Astrocyte (in vitro differentiated cells and primary cell): ENCODE data around the gene TBC1D16. TPM values are rescaled to one million over a fixed set of nuclear protein-coding genes. Genes with fewer than 3 reads are reported as not detected.
A peak's percentile ranks its signal among the peaks of the same experiment; 100 is the strongest.

Experiments
- DNase-seq: peaks from one replicate; pipeline ENCODE4 v3.0.0-alpha.2; 2010; ENCODE audit warnings: low read depth
- FAIRE-seq: peaks from 2 replicates; lab custom pipeline; 2011; peaks lifted over from hg19 to GRCh38; lab: Jason Lieb, UNC
- H2AFZ ChIP-seq: 2 replicates; pipeline ENCODE4 v1.6.0; 2012; ENCODE audit warnings: low read depth, low read length, inconsistent platforms
- H3K27ac ChIP-seq: 2 replicates; pipeline ENCODE4 v1.5.1; 2011; ENCODE audit warnings: low read depth, low read length, inconsistent platforms
- H3K27me3 ChIP-seq: 2 replicates; pipeline ENCODE4 v1.6.0; 2011; ENCODE audit warnings: low read length, inconsistent platforms; ENCODE audit not compliant: insufficient read depth
- H3K36me3 ChIP-seq: 2 replicates; pipeline ENCODE4 v1.5.1; 2011; ENCODE audit warnings: low read length, inconsistent platforms; ENCODE audit not compliant: insufficient read depth
- H3K4me1 ChIP-seq: 2 replicates; pipeline ENCODE4 v1.5.1; 2011; ENCODE audit warnings: low read length, inconsistent platforms; ENCODE audit not compliant: insufficient read depth
- H3K4me2 ChIP-seq: 2 replicates; pipeline ENCODE4 v1.6.0; 2012; ENCODE audit warnings: low read length, inconsistent platforms
- H3K4me3 ChIP-seq: 2 replicates; pipeline ENCODE4 v1.5.1; 2011; ENCODE audit warnings: low read depth, mild to moderate bottlenecking, low read length, inconsistent platforms; ENCODE audit not compliant: insufficient read depth
- H3K79me2 ChIP-seq: 2 replicates; pipeline ENCODE4 v1.6.0; 2012; ENCODE audit warnings: mild to moderate bottlenecking, low read length, inconsistent platforms; ENCODE audit not compliant: insufficient read depth
- H3K9ac ChIP-seq: 2 replicates; pipeline ENCODE4 v1.6.0; 2012; ENCODE audit warnings: mild to moderate bottlenecking, low read length, inconsistent platforms
- H3K9me3 ChIP-seq: 2 replicates; pipeline ENCODE4 v1.5.1; 2012; ENCODE audit warnings: low read depth, mild to moderate bottlenecking, low read length, inconsistent platforms; ENCODE audit not compliant: insufficient read depth
- H4K20me1 ChIP-seq: 2 replicates; pipeline ENCODE4 v1.6.0; 2012; ENCODE audit warnings: low read length, inconsistent platforms; ENCODE audit not compliant: insufficient read depth
- H3K27ac Mint-ChIP-seq: one replicate; pipeline ENCODE4 v1.8.0; 2021; ENCODE audit warnings: mild to moderate bottlenecking, mixed read lengths; ENCODE audit not compliant: unreplicated experiment
- H3K27me3 Mint-ChIP-seq: one replicate; pipeline ENCODE4 v1.8.0; 2021; ENCODE audit warnings: low read depth, mixed read lengths; ENCODE audit not compliant: unreplicated experiment
- H3K36me3 Mint-ChIP-seq: one replicate; pipeline ENCODE4 v1.8.0; 2021; ENCODE audit warnings: low read depth, mixed read lengths; ENCODE audit not compliant: unreplicated experiment
- H3K4me1 Mint-ChIP-seq: one replicate; pipeline ENCODE4 v1.8.0; 2021; ENCODE audit warnings: low read depth, mixed read lengths; ENCODE audit not compliant: unreplicated experiment
- H3K4me3 Mint-ChIP-seq: one replicate; pipeline ENCODE4 v1.8.0; 2021; ENCODE audit warnings: mild to moderate bottlenecking, moderate library complexity, mixed read lengths; ENCODE audit not compliant: unreplicated experiment
- H3K9me3 Mint-ChIP-seq: one replicate; pipeline ENCODE4 v1.8.0; 2021; ENCODE audit warnings: mild to moderate bottlenecking, mixed read lengths; ENCODE audit not compliant: unreplicated experiment
- CTCF ChIP-seq: IDR thresholded peaks from 2 replicates; pipeline ENCODE4 v1.5.1; 2011; ENCODE audit warnings: low read depth, mild to moderate bottlenecking, inconsistent platforms, low read length, moderate library complexity; ENCODE audit not compliant: insufficient read depth
- EZH2 ChIP-seq: IDR thresholded peaks from 2 replicates; pipeline ENCODE4 v1.6.1; 2012; ENCODE audit warnings: mild to moderate bottlenecking, low read length, inconsistent platforms; ENCODE audit not compliant: insufficient read depth
- total RNA-seq: library from RNA; stranded (reverse); gene quantifications from 2 replicates; pipeline ENCODE4 v1.2.1, GENCODE V29; 2021

The TBC1D16 gene
- total RNA-seq, 1 donor from 2014 or later = 37.6 TPM

- FAIRE-seq (no peak), DNase-seq (no peak)
- Mint-ChIP-seq H3K27ac (no peak overlapping the region), H3K4me1 (peaks cover 28% of the 10 kb centered on the region), H3K36me3 (peaks cover 8% of the 10 kb centered on the region), H3K9me3 (no peaks in the 10 kb centered on the region), H3K4me3 (no peak overlapping the region), H3K27me3 (peaks cover 2% of the 10 kb centered on the region)
- TF ChIP-seq CTCF = no peak
- no peak for TF ChIP-seq EZH2
- Histone ChIP-seq H3K9ac (no peak overlapping the region), H3K27me3 (no peaks in the 10 kb centered on the region), H3K27ac (no peak overlapping the region), H3K4me3 (no peak overlapping the region), H3K36me3 (no peaks in the 10 kb centered on the region), H2AFZ (no peak overlapping the region), H3K4me2 (no peak overlapping the region), H3K79me2 (peaks cover 3% of the 10 kb centered on the region), H4K20me1 (peaks cover 37% of the 10 kb centered on the region), H3K9me3 (no peaks in the 10 kb centered on the region), H3K4me1 (peaks cover 29% of the 10 kb centered on the region)
Measured at GRCh38 chr17:79954281-79955166, 81.1 kb downstream of the TBC1D16 start.

GRCh38 chr17:79953335-79953734, 82.3 kb downstream of the TBC1D16 start:
- Histone ChIP-seq H3K4me3 (no peak overlapping the region), H3K4me2 (no peak overlapping the region), H3K27ac (no peak overlapping the region), H3K27me3 (no peaks in the 10 kb centered on the region), H3K9me3 (no peaks in the 10 kb centered on the region), H3K9ac (no peak overlapping the region), H3K4me1 (peaks cover 41% of the 10 kb centered on the region), H4K20me1 (peaks cover 32% of the 10 kb centered on the region), H3K36me3 (no peaks in the 10 kb centered on the region), H3K79me2 (no peaks in the 10 kb centered on the region), H2AFZ (no peak overlapping the region)
- H3K36me3 Mint-ChIP-seq = peaks cover 16% of the 10 kb centered on the region
- H3K9me3 Mint-ChIP-seq = no peaks in the 10 kb centered on the region
- no peak for DNase-seq
- peaks cover 28% of the 10 kb centered on the region for H3K4me1 Mint-ChIP-seq
- peaks cover 3% of the 10 kb centered on the region for H3K27me3 Mint-ChIP-seq
- no peak overlapping the region for H3K4me3 Mint-ChIP-seq
- no peak overlapping the region for H3K27ac Mint-ChIP-seq
- no peak for FAIRE-seq
- TF ChIP-seq CTCF = no peak
- TF ChIP-seq EZH2 = no peak

GRCh38 chr17:79952901-79953300, 82.8 kb downstream of the TBC1D16 start:
- Histone ChIP-seq H2AFZ (no peak overlapping the region), H3K4me2 (peak overlapping the region; percentile 77), H3K4me1 (peaks cover 42% of the 10 kb centered on the region), H3K27ac (no peak overlapping the region), H3K79me2 (no peaks in the 10 kb centered on the region), H3K9ac (peak overlapping the region; percentile 66), H4K20me1 (peaks cover 31% of the 10 kb centered on the region), H3K27me3 (no peaks in the 10 kb centered on the region), H3K36me3 (no peaks in the 10 kb centered on the region), H3K9me3 (no peaks in the 10 kb centered on the region), H3K4me3 (no peak overlapping the region)
- Mint-ChIP-seq H3K9me3 (no peaks in the 10 kb centered on the region), H3K27ac (no peak overlapping the region), H3K27me3 (peaks cover 3% of the 10 kb centered on the region), H3K36me3 (peaks cover 17% of the 10 kb centered on the region), H3K4me3 (no peak overlapping the region), H3K4me1 (peaks cover 28% of the 10 kb centered on the region)
- FAIRE-seq (no peak), DNase-seq (no peak)
- TF ChIP-seq EZH2 (no peak), CTCF (no peak)
